Stimulated activated CD4-positive, alpha-beta T cell treated with anti-CD3 and anti-CD28 coated beads, Interleukin-4, amount 100 ng/mL, for 1 hour (primary cell): ENCODE data around the gene DNAJC8.

Experiments used
- DNase-seq: peaks from one replicate; pipeline ENCODE4 v3.0.0-alpha.2; 2020

DNAJC8 gene

GRCh38 chr1:28199328-28200233, 33.2 kb downstream of the DNAJC8 start:
- DNase-seq, result peak; percentile 25

GRCh38 chr1:28197682-28198415, 35.0 kb downstream of the DNAJC8 start:
- DNase-seq, result no peak

DNA sequence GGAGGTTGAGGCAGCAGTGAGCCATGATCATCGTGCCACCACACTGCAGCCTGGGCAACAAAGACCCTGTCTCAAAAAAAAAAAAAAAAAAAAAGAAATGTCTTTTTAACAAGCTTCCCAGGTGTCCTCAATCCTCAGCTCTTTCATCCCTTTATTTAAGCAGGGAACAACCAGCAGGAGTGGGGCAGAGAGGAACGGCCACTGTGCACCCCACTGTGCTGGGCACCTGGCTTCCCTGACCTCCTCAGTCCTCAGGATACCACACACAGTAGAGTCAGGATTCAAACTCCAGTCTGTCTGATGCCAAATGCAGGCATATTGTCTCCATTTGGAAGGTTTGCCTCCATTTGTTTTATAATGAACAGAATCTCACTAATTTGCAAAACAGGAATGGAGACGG, 36.5 kb downstream of the DNAJC8 start:
- DNase-seq, result no peak

GRCh38 chr1:28195780-28196179, 37.0 kb downstream of the DNAJC8 start:
- no peak for DNase-seq

DNA sequence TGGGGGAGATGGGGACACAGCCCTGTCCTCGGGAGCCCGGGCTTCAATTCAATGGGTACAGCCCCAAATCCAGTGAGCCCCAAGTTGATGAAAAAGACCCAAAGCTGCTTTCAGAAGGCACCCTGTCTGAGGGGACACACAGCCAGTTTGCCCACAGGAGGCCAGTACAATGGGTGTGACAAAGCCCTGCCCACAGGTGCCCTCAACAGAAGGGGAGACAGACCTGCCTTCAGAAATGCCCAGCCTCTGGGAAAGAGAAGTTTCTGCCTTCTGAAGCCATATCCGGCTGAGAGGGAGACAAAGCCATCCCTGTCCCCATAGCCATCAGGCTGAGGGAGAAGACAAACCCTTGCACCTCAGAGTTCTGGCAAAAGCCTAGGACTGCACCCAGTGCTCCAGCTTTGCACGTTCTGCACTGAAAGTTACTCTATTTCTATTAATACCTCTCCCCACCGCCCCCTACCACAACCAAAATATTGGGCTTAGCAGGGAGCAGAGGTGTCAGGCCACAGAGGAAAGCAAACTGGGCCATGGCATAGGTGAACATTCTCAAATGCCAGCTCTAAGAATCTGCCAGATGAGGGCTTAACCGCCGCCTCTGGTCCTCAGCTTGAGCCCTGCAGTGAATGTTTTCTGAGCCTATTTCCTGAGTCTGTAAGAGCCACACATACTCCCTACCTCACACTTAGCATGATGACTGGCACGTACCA, 38.3 kb downstream of the DNAJC8 start:
- DNase-seq, result no peak

DNA sequence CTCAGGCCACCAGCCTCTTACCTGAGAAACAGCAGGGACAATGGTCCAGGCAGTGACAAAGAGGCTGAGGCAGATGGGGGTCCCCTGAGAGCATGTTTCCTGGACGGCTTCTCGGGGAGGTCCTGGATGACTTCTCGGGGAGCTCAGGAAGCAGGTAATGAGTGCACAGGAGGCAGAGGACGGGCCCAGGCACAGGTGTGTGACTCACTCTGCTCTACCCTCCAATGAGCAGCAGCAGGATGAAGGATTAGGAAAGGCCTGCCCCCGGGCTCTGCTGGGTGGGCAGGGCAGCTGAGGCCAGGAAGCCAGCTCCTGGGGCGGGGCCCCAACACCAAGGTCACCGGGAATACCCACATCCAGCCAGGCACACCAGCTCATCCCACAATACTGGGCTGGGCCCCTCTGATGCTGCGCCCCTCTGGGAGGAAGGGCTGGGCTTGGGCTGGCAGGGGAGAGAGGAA, 39.1 kb downstream of the DNAJC8 start:
- DNase-seq, result no peak

DNA sequence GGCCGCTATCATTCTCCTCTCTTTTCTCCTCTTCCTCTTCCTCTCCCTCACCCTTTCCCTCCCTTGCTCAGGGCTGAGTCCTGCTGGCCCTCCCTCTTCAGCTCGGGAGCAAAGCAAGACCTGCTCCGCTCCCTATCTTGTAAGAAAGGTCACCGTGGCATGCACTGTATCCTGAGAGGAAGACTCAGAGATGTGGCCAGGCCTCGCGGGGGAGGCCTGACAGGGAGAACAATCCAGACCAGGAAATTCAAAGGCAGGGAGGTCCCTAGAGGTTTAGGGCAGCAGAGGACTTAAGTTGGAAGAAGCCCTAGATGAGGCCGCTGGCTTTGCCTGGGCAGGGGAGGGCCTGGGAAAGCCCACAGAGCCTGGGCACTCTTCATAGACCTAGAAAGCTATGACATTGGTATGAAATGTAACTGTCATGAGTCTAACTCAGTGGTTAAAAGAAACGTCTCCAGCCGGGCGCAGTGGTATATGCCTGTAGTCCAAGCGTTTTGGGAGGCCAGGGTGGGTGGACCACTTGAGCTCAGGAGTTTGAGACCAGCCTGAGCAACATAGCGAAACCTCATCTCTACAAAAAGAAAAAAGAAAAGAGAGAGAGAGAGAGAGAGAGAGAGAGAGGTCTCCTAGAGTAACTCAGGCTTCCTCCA, 41.7 kb downstream of the DNAJC8 start:
- DNase-seq, result no peak

DNA sequence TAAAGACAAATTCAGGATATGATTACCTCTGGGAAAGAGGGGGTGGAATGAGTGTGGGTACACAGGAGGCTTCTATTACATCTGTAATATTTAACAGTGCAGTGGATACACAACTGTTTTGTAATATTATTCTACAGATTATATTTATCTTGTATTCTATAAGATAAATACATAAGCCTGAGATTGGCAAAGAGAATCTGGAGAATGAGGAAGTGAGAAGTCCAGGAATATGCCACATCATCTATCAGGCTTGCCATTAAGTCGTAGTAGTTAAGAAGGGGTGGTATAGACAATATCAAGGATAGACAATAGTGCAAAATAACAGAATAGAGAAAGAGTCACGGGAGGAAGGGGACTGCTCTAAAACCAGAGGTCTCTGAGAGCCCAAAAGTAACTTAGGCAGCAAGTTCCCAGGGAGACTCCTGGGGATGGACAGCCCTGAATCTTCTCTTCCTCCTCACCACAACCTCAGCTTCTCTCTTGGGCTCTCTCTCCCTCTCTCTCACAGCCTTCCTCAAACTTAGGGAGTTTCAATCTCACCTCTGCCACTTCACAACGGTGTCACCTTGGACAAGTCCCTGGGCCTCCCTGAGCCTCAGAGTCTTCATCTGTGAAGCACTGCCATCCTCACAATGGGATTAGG, 42.4 kb downstream of the DNAJC8 start:
- no peak for DNase-seq

DNA sequence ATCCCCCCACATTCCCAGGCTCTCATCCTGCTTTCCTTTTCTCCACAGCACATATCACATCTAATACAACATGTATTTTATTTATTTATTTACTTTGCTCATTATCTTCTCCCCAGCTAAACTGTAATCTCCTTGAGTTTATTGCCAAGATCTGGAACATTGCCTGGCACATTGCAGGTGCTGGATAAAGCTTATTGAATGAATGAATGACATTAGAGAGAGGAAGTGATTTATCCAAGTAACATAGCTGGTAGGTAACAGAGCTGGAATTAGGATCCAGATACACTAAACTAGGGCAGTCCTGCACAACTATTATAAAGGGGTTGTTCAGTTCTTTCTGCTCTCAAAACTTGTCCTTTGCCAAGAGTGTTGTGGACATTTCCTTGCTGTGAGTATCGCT, 47.8 kb downstream of the DNAJC8 start:
- DNase-seq, result no peak

DNA sequence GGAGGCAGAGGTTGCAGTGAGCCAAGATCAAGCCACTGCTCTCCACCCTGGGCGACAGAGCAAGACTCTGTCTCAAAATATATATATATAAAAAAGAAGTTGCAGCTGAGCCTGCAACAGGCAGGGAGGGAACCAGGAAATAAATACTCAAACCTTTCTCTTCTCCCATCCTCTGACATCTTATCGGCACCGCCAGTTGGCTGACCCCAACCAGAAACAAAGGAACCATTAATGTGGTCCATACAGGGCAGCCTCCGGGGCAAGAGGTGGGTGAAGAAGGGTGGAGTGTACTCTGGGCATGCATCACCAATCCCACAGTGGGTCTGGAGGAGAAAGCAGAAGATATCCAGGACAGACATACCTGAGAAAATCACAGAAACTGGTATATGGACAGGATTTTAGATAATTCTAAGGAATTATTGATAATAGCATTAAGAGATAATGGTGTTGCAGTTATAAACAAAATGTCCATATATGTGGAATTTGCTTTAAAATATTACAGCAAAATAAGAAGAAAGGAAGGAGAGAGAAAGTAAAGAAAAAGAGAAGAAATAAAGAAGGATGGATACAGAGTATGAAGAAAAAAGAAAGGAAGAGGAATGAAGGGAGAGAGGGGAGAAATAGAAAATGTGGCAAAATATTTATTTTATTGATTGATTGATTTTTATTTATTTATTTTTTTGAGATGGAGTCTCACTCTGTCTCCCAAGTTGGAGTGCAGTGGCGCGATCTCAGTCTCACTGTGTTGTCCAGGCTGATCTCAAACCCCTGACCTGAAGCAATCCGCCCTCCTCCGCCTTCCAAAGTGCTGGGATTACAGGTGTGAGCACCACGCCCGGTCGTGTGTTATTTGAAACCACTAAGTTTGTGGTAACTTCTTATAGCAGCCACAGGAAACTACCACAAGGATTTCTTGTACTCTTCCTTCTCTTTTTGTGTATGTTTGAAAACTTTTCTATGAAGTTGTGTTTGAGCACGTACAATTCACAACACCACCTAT, 52.2 kb downstream of the DNAJC8 start:
- no peak for DNase-seq

DNA sequence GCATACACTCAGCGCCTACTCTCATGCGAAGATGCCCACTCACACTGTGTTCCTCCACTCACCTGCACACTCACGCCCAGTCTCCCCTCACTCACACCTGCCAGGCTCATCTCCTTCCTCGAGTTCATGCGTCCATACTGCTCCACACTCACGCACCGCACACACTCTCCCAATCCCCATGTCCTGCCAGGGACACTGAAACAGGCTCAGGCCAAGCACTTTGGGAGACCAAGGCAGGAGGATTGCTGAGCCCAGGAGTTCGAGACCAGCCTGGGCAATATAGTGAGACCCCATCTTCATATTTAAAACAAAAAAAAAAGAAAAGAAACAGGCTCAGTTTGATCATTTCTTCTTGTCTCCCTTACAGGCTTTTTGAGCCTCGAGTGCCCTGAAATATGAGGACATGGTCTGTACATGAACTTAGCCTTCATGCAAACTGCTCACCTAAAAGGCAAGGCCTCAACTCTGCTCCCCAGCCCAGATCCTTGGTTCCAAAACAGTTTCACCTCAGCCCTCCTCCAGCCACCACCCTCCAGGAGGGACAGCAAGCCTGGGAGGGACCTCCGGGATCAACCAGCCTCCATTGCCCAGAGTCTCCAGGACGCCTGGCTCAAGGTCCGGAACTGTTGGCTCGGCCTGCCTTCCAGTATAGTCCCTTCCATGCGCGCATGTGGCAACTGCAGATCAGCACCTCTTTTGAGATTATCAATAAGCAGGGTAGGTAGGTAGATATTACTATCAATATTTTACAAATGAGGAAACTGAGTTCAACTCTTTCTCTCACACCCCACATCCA, 53.9 kb downstream of the DNAJC8 start:
- DNase-seq, result no peak

- no peak for DNase-seq
These were observed 56.0 kb downstream of the DNAJC8 start, which contains the start of gene PTAFR for GRCh38 chr1:28176492-28177470. Gene PTAFR, minus strand, starts transcription at chr1:28176690. Its CDS starts 25,669 bp downstream, at chr1:28151021.

DNA sequence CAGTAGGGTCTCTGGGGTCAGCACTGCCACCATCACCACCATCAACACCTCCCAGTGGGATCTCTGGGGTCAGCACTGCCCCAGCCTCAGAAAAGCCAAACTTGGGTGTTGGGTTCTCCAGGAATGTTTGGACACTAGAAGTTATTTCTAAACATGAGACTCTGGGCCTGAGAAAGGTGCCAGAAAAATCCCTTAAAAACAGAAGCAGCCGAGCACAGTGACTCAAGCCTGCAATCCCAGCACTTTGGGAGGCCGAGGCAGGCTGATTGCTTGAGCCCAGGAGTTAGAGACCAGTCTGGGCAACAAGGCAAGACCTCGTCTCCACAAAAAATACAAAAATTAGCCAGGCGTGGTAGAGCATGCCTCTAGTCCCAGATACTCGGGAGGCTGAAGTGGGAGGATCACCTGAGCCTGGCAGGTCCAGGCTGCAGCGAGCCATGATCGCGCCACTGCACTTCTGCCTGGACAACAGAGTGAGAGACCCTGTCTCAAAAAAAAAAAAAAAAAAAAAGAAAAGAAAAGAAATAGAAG, 56.8 kb downstream of the DNAJC8 start:
- DNase-seq, result no peak

DNA sequence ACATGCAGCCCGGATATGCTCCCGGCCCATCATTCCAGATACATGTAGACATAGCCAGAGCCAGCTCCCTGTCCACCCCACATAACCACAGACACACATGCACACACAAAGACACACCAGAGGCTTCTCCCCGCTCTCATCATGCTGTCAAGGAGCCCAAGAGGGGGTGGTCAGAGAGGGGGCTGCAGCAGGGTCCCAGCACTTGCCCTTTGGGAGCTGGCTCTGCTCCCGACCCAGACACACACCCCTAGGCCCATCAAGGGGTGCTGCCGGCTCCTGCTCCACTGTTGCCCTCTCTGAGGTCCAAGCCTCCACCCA, 58.9 kb downstream of the DNAJC8 start:
- DNase-seq, result no peak

GRCh38 chr1:28173151-28173979, 59.5 kb downstream of the DNAJC8 start:
- DNase-seq, result no peak

- no peak for DNase-seq
These were observed 60.1 kb downstream of the DNAJC8 start for GRCh38 chr1:28172713-28173150.

GRCh38 chr1:28171246-28171645, 61.6 kb downstream of the DNAJC8 start:
- no peak for DNase-seq
